22Rv1 (cell line): Measurements from ENCODE around the gene ZFPL1.

ENCODE experiments used
- H3K27ac ChIP-seq: fragments of 450-650 bp; 2 replicates; pipeline ENCODE4 v1.5.1; 2017
- CTCF ChIP-seq: fragments of 450-650 bp; IDR thresholded peaks from 2 replicates; pipeline ENCODE4 v1.5.1; 2017; ENCODE audit warnings: mild to moderate bottlenecking
- ZFX ChIP-seq: fragments of 450-650 bp; IDR thresholded peaks from 2 replicates; pipeline ENCODE4 v1.6.1; 2017; ENCODE audit warnings: antibody characterized with exemption, borderline replicate concordance

ZFPL1 gene

GRCh38 chr11:65111159-65111743 is 27.2 kb downstream of the ZFPL1 start:
- peak overlapping the region; percentile 99 for H3K27ac ChIP-seq
- TF ChIP-seq ZFX, result no peak
- TF ChIP-seq CTCF, result no peak

DNA sequence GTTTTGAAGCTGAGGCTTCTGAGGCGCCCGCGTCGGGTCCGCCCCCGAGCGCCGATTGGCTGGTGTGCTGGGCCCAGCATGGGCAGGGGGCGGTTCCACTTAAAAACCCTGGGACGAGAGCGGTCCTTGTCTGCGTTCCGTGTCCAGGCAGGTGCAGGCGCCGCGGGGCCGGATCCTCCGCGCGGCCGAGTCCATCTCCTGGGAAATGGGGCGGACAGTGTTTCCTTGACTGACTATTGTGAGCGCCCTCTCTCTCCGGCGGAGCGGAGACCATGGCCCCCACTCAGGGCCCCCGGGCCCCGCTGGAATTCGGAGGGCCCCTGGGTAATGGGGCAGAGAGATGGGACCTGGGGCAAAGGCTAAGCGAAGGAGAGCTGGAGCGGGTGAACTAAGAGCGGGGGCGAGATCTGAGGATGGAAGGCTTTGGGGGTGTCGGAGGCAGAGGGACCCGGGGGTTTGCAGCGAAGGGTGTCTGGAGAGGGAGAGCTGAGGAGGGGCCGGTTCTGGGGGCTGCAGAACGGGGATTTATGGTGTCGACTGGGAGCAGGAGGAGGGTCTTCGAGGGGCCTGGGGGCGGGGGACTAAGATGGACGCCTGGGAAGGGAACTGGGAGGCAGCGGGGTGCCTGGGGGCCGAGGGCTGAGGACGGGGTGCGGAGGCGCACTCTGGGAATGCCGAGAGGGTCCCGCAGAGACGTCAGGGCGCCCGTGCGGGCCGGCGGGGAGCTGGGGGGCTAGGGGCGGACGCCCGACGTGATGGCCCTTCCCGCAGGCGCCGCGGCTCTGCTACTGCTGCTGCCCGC is 27.9 kb downstream of the ZFPL1 start, which contains the start of gene TM7SF2:
Gene TM7SF2 (plus strand): TSS at position 129 of the 802 bp plus-strand sequence. CDS start 144 bp downstream, at position 273.
- no peak for TF ChIP-seq CTCF
- TF ChIP-seq ZFX, result no peak
- H3K27ac ChIP-seq, result peak within 1 kb of the TSS; percentile 99

- peak overlapping the region; percentile 99 for H3K27ac ChIP-seq
Measured at GRCh38 chr11:65112546-65113360, 28.7 kb downstream of the ZFPL1 start.

GRCh38 chr11:65113361-65113756 is 29.3 kb downstream of the ZFPL1 start:
- TF ChIP-seq CTCF (no peak), ZFX (no peak)
- peak overlapping the region; percentile 99 for H3K27ac ChIP-seq

More at GRCh38 chr11:65112546-65113360, 28.7 kb downstream of the ZFPL1 start:
- TF ChIP-seq CTCF (peak; percentile 98), ZFX (no peak)

DNA sequence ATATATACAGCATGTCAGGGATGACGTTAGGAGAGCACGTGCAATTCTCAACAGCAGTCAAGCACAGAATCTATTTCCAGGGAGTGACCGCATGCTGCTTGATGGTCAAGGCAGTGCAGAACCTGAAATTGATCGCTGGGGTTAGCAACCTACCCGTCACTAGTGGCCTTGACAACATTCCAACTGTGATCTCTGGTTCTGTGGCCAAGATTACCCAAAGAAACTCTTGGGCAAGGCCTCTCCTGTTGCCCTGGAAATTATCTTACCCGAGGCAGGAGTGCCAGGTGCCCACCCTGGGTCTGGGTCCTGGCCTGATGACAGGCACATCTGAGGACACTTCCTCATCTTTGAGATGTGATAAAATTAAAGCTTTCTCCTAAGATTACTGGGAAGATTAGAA is 29.8 kb downstream of the ZFPL1 start:
- TF ChIP-seq ZFX (no peak), CTCF (no peak)

GRCh38 chr11:65114538-65115171 is 30.6 kb downstream of the ZFPL1 start:
- TF ChIP-seq CTCF (no peak), ZFX (no peak)
- H3K27ac ChIP-seq, result peak overlapping the region; percentile 99

More for the DNA sequence above, 29.8 kb downstream of the ZFPL1 start:
- peak overlapping the region; percentile 99 for H3K27ac ChIP-seq
